ENCODE measurements around the gene CFAP61. TPM values are rescaled to one million over a fixed set of nuclear protein-coding genes. Genes with fewer than 3 reads are reported as not detected.

Gene CFAP61
- total and polyA plus RNA-seq, 9 of the 15 experiments (the other 6 are each of a cell fraction or from before 2014, with no cell fraction given): 0.11 TPM; not detected in 8

GRCh38 chr20:20065361-20065760 is 13.0 kb downstream of the CFAP61 start:
- CTCF ChIA-PET (ENCODE audit: low intra/inter-chr PET ratio): no interaction called here
- BruUV-seq (replicated peaks): no TSS peak
- Histone ChIP-seq H3K9me3 (replicated peaks; ENCODE audit: control insufficient read depth, insufficient read depth, low read depth, low read length) (no peaks in the 10 kb centered on the region), H3K9me1 (ENCODE audit: control insufficient read depth, insufficient read depth, low read length) (no peaks in the 10 kb centered on the region), H3K4me2 (ENCODE audit: insufficient read depth, low read length) (no peak overlapping the region), H3K4me1 (replicated peaks in 1 of 2; ENCODE audit: control insufficient read depth in 2 of 2, insufficient read depth in 2 of 2, low read length in 2 of 2) (no peaks in the 10 kb centered on the region; a peak in 1 of 5 replicates), H4K20me1 (replicated peaks; ENCODE audit: control insufficient read depth, insufficient read depth, low read length) (no peaks in the 10 kb centered on the region), H3K27me3 (ENCODE audit: control insufficient read depth in 2 of 2, insufficient read depth in 2 of 2, low read length in 2 of 2) (peaks cover 0 to 4% of the 10 kb centered on the region in 2 experiments; a peak in 1 of 5 replicates), H3K36me3 (ENCODE audit: control insufficient read depth, insufficient read depth, low read length) (no peaks in the 10 kb centered on the region), H3K27ac (ENCODE audit: extremely low read depth, low read depth, low read length) (no peak overlapping the region), H3K9ac (ENCODE audit: insufficient read depth in 1 of 2, low read depth in 2 of 2, low read length in 2 of 2) (no peak overlapping the region), H3K4me3 (no peak overlapping the region), H3K79me2 (ENCODE audit: control insufficient read depth, insufficient read depth, low read length) (no peaks in the 10 kb centered on the region), H2AFZ (ENCODE audit: low read depth, low read length) (no peak overlapping the region)
- TF ChIP-seq TSHZ1 (CRISPR knock-in tag; IDR thresholded peaks at IDR 0.05): no peak
- TF ChIP-seq FIP1L1 (IDR thresholded peaks at IDR 0.05; ENCODE audit: low read depth, low read length, poor library complexity, severe bottlenecking): no peak
- no peak for TF ChIP-seq ZNF408 (CRISPR knock-in tag; IDR thresholded peaks at IDR 0.05; ENCODE audit: low read depth)
- TF ChIP-seq ZNF253 (CRISPR knock-in tag; conservative IDR thresholded peaks at IDR 0.05): no peak
- no peak for TF ChIP-seq LCOR (CRISPR knock-in tag; IDR thresholded peaks at IDR 0.05)
- no peak for TF ChIP-seq GATAD2A (IDR thresholded peaks at IDR 0.05)
- no peak for TF ChIP-seq ZNF766 (CRISPR knock-in tag; conservative IDR thresholded peaks at IDR 0.05)
- no peak for TF ChIP-seq FOXM1 (IDR thresholded peaks at IDR 0.05; ENCODE audit: low read depth)
- no peak for TF ChIP-seq FOXM1 (CRISPR knock-in tag; IDR thresholded peaks at IDR 0.05; ENCODE audit: low read depth)
- no peak for FAIRE-seq
- WGBS (ENCODE audit: insufficient coverage, low coverage, missing lambda C conversion rate): 0% methylated on average over 1 of the region's 1 CpG
- in situ Hi-C loops (cut with MboI): no loop called here
- DNase-seq (ENCODE audit: extremely low read depth in 1 of 4, low spot score in 3 of 4): no peak
- POLR2A ChIA-PET: interaction anchor here (0.6 kb wide), 1 partner anchor 52 kb away, joined by 3 read pairs; no protein-coding TSS in a partner anchor
- ATAC-seq: no peak
- intact Hi-C loops (cut with micrococcal nuclease): no loop called here
